ENCODE results near the gene SSU72. TPM values are rescaled to one million over a fixed set of nuclear protein-coding genes. Genes with fewer than 3 reads are reported as not detected.
"Not testable (repeated sequence)": the region's sequence is repeated elsewhere in the genome, so short reads cannot be mapped to it uniquely, and the experiment has no call there.

The SSU72 gene
- total RNA-seq, 1 experiment from 2014 or later = 56.2 TPM

DNA sequence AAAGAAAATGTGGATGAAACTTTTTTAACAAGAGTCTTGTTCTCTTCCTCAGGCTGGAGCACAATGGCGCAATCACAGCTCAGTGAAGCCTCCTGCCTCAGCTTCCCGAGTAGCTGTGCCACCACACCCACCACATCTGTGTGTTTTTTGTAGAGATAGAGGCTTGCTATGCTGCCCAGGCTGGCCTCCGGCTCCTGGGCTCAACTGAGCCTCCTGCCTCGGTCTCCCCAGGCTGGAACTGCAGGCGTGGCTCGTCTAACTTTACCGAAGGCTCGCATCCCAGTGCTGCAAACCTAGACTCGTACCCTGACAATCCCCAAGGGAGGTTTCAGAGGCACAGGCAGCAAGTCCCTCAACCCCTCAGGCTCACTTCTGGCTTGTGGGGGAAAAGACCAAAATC lies 14.5 kb downstream of the SSU72 start:
- no peak for DNase-seq (ENCODE audit: low spot score)

DNA sequence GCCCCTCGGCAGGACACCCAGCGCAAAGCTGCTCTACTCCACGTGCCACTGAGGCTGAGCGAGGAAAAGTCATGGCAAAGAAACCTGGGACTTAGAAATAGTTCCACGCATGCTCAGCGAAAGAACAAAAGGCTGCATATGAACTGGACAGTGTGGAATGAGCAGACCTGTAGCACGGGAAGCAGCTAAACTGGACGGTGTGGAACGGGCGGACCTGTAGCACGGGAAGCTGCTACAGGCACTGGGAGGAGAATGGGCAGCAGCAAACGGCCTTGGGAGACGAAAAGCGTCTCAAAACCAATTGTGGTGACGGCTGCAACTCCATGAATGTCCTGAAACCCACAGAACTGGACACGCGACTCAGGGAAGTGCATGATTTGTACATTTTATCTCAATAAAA lies 15.6 kb downstream of the SSU72 start:
- DNase-seq (ENCODE audit: low spot score) = no peak

DNA sequence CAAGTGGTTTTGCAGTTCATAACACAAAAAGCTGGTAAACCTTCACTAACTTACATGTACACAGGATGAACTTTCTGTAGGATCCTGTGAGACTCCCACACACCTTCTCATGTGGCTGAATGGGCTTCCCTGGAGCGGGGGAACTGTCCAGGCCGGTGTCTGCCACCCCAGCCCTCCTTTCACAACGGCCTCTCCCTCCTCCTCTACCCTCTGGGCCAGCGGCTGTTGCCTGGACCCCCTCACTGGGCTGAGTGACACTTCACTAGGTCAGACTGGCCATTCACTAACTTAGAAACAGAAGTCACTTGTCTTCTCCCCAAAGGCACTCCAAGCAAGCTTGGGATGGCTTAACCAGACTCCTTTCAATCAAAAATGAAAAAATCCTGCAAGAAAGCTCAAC lies 16.1 kb downstream of the SSU72 start:
- no peak for DNase-seq (ENCODE audit: low spot score)

DNA sequence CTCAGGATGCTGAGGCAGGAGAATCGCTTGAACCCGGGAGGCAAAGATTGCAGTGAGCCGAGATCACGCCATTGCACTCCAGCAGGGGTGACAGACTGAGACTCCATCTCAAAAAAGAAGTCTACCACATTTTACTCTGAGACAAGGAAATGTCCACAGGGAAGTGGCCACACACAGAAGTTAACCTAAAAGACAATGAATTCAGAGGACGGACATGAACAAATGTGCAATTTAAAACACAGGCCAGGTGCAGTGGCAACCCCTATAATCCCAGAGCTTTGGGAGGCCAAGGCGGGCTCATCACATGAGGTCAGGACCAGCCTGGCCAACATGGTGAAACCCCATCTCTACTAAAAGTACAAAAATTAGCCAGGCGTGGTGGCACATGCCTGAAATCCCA lies 17.0 kb downstream of the SSU72 start:
- not testable (repeated sequence) for DNase-seq (ENCODE audit: low spot score)

DNA sequence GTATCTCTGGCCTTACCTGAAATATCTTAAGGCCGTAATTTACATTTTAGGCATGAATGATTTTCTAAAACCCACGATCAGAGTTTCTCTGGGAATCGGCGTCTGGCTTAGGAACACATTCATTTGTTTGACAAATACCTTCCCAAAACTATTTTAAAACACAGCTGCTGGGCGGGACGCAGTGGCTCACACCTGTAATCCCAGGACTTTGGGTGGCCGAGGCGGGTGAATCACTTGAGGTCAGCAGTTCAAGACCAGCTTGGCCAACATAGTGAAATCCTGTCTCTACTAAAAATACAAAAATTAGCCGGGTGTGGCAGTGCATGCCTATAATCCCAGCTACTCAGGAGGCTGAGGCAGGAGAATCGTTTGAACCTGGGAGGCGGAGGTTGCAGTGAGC lies 17.7 kb downstream of the SSU72 start:
- DNase-seq (ENCODE audit: low spot score) = not testable (repeated sequence)

DNA sequence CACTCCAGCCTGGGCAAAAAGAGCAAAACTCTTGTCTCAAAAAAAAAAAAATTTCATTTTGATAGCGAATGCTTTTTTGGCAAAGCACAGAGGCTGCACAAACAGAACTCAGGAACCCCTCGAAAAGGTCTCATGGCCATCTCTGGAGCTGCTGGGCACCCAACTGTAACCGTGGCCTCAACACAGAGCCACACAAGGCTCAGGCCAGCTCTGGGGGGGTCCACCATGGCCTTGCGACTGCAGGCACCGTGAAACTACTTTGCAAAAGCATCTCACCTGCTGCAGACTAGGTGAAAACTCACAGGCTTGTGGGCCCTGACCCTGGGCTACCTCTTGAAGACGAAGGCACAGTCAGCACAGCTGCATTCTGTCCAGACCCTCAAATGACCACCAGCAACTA lies 18.2 kb downstream of the SSU72 start:
- no peak for DNase-seq (ENCODE audit: low spot score)

DNA sequence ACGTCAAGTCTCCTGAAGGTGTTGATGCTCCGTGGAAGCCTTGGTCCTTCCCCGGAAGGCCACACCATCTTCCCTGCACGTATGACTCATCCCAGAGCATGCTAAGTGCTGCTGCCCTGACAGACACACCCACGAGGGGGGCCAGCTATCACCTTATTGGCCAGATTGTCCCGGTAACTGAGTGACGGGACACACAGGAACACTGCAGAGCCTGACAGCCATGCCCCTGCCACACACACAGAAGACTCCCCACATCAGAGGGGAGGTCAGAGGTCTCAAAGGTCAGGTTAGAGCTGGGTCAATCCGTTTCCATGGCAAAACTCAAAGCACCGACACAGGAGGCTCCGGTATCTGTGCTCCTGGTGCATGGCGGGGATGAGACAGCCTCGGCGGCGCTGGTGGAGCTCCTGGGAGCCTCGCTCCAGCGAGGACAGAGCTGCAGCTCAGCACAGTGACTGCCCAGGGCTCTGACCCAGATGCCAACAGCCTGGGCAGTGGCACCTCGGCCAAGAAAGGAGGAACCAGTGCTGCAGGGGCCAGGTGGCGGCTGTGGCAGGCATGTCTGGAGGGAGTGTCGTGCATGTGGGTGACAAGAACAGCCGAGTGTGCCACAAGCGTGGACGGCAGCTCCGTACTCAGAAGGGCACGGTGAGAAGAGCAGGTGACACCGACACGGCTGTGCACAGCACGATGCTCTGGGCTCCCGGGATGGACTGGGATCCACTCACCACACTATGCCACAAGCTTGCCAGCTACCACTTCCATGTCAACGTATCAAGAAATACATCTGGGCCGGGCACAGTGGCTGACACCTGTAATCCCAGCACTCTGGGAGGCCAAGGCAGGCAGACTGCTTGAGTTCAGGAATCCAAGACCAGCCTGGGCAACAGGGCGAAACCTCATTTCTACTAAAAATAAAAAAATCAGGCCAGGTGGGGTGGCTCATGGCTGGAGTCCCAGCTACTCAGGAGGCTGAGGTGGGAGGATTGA lies 19.4 kb downstream of the SSU72 start:
- peak; percentile 80 for DNase-seq (ENCODE audit: low spot score)

DNA sequence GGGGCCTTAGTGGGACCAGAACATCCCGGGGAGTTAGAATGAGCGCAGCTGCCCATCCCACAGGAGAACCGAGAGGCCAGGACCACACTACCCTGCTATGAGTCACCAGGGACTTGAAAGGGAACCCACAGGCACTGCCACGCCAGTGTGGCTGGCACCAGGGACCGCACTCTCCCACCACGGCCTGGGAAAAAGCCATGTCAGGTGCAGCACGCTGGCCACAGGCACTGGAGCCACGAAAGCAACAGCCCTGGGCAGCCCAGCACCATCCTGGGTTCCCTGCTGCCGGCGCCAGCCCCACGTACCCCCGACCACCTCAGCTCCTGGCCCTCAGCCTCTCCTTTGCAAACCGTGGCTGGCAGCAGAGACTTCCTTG lies 20.1 kb downstream of the SSU72 start:
- peak; percentile 19 for DNase-seq (ENCODE audit: low spot score)

DNA sequence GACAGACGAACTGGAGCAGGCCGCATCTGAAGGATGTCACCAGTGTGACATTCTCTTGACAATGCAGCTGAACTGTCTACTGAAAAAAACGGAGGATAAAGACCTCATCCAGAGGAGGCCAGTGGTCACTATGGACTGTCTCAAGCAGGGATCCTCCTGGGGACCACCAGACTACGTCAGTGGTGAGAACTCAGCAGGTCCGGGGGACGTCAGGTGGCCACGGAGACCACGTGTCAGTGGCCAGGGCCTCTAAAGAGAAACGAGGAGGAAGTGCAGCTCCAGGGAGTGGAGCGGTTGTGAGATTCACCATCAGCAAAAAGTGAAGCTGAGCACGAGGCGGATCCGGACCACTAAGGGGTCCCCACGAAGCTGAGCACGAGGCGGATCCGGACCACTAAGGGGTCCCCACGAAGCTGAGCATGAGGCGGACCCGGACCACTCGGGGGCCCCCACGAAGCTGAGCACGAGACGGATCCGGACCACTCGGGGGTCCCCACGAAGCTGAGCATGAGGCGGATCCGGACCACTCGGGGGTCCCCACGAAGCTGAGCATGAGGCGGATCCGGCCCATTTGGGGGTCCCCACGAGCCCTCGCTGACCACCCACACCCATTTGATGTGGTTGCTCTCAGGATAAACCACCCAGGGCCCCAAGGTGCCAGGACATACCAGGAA lies 20.7 kb downstream of the SSU72 start:
- DNase-seq (ENCODE audit: low spot score) = no peak

DNA sequence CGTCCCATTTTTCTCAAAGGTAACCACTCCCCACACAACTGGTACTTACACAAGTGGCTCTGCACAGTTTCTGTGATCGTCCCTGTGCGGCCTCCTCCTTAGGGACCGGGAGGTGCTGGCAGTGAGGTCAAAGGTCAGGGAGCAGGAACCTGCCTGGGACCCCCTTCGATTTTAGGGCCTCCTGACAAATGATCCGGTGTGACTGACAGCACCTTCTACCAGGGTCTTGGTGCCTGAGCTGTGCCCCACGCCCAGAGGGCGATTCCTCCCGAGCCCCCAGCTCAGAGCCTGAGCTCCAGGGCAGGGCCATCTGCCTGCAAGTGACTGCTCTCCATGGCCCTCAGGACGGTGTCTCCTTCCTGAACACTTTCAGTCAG lies 22.4 kb downstream of the SSU72 start:
- DNase-seq (ENCODE audit: low spot score) = no peak

DNA sequence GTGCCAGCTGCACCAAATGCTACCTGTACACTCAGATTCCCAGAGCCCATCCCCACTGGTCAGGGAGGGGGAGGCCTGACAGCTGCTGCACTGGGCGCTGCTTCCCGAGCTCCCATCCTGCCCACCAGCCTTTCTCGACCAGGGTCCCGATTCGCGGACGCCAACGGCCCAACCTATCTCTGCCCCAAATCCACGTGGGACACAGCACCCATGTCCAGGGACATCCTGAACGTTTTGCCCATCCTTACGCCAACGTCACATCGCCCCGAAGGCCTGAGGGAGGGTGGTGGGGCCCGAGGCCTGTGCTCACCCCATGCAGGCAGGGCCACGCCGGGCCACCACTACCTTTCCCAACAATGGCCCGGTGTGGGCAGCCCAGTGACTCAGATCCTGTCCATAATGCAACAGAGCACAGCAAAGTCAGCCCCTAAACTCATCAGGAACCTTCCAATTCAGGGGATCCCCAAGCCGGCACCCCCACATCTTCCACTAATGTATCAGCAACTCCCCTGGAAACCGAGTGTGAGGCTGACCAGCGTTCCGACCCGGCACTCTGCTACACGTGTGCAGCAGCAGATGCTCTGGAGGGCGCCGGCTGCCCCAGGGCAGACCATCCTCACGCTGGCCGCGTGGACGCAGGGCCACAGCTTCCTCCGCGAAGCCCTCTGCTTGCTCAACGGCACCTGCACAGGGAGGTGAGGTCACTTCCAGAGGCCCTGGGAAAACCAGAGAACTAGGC lies 23.0 kb downstream of the SSU72 start:
- DNase-seq (ENCODE audit: low spot score) = no peak

DNA sequence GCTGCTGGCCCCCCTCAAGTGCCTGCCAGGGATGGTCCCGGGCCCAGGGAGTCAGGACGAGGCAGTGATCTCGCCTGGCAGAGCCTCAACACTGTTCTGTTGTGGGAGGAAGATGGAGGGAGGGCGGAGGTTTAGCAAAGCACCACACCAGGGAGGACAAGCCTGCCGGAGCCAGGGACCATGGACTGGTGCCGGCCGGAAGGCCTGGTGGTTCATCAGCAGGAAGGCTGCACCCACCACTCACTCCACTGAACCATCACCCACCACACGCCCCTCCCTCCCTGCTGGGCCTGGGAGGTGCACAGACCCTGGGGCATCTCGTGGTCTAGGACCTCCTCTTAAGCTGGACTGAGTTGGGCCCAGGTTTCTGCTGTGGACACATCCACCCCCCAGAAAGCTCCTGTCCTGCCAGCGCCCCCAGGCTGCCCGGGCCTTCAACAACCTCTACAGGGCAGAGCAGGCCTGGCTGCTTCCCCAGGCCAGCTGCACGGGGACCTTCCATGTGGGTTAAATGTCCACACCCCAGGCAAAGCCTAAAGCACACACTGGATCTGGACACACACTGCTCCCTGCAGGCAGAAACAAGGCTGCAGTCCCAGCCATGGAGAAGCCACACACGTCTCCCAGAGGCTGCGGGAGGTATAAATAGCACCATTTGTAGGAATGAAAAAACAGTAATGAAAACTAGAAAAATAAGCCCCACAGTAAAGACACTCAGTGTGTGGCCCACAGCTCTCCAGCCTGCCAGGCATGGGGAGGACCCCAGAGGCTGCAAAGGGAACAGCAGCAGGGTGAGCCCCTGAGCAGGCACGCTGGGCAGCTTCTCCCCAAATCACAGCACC lies 23.9 kb downstream of the SSU72 start:
- no peak for DNase-seq (ENCODE audit: low spot score)

DNA sequence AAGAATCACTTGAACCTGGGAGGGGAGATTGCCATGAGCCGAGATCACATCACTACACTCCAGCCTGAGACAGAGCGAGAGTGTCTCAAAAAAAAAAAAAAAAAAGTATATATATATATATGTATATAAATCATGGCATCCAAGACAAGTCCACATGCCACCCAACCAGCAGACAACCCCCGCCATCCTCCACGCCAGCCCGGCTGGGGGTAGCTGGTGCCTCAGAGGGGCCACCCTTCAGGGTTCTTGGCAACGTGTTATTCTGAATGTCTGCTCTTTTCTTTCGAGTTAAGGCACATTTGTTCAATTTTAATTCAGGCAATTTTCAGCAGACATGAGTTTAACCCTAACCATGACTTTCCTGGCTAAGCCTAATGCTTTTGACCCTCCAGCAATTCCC lies 24.6 kb downstream of the SSU72 start:
- DNase-seq (ENCODE audit: low spot score) = no peak

DNA sequence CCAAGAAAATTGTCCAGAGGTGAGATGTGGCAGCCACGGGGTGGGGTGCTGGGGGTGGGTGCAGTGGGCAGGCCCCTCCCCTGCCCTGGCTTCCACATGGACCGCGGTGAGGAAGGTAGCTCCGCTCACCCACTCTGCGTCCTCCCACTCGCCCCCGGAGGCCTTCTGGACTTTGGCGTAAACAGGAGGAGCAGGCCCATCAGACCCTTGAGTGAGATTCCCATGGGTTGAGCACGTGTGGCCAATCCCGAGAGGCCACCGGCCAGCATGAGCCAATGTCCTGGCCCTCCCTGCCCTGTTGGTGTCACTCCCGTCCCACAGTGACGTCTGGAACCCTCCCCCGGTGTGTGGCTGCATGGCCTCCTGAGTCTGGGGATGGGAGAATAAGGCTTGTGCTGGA lies 26.1 kb downstream of the SSU72 start:
- no peak for DNase-seq (ENCODE audit: low spot score)

DNA sequence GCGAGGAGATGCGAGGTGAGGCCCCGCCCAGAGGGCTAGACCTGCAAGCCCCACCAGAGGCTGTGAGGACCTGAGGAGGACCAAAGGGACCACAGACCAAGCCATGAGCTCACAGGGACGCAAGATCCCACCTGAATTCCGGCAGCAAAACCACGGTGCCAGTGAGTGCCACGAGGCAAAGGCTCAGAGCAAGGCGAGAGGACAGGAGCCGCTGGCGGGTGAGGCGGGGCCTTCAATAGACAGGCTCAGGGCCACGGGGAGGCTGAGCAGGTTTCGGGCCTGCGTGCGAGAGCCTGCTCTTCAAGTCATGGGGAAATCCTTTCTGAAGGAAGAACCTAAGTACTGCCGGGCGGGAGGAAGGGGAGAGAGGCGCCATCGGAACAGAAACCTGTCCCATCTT lies 27.2 kb downstream of the SSU72 start:
- DNase-seq (ENCODE audit: low spot score) = no peak

DNA sequence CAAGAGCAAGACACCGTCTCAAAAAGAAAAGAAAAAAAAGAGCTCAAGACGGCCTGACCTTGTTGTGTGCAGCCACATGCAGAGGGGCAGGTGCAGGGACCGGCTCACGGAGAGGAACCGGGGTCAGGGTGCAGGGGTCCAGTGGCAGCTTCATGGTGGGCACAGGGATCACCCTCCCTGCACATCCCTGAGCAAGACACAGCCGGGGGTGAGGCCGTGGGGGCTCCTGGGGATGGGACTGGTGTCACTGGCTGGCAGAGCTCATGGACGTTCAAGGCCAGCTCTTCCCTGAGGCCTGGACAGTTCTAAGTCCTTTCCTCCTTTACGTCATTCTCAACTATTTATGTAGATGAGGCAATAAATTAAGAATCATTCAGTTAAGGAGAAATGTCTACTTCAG lies 27.7 kb downstream of the SSU72 start:
- no peak for DNase-seq (ENCODE audit: low spot score)

DNA sequence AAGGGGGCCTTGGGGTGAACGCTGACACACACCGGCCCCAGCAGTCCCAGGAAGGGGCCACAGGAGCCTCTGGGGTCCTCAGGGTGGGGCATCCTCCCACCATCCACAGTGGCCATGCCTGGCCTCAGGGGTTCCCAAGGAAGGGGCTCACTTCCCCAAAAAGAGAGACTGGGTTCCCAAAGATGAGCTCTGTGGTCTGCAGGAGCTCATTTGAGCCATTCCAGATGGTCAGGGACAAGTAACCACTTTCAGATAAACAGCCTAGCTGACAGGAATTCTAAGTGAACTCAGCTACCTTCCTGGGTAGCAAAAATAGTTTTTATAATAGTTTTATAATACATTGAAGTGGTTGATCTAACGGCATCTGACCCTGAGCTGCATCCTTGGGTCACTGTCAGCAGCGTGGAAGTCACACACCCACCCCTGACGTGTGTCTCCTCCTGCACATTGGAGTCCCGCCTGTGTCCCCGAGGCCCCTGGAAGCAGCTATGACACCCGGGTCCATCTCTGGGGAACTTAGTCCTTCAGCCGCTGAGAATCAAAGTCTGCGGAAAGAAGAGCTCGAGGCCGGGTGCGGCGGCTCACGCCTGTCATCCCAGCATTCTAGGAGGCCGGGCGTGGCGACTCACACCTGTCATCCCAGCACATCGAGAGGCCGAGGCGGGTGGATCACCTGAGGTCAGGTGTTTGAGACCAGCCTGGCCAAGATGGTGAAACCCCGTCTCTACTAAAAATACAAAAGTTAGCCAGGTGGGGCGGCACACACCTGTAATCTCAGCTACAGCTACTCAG lies 28.5 kb downstream of the SSU72 start:
- DNase-seq (ENCODE audit: low spot score) = no peak

DNA sequence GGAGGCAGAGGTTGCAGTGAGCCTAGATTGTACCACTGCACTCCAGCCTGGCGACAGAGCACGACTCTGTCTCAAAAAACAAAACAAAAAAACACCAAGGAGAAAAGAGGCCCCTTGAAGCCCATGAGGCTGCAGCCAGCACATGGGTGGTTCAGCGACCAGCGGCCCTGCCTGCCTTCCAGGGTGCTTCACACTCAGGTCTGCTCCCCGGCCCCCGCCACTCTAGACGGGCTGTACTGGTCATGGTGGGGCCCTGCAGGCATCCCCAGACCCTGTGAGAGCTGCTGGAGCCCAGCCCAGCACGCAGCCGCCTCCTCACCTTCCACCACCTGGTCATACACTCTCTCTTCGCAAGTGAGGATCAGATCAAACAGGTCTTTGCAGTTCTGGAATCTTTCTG lies 30.1 kb downstream of the SSU72 start:
- no peak for DNase-seq (ENCODE audit: low spot score)

DNA sequence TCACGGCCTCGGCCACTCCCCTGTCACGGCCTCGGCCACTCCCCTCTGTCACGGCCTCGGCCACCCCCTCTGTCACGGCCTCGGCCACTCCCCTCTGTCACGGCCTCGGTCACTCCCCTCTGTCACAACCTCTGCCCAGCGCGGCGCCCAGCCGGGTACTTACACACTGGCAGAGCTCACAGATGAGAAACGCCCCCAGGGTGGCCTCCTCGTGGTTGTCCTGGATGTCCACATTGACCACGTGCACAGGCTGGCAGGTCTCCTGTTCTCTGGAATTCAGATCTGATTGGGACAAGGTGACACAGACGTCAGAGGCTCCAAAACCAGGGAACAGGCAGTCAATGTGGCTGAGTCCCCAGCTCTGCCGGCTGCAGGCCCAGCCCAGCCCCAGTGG lies 31.0 kb downstream of the SSU72 start:
- DNase-seq (ENCODE audit: low spot score) = no peak

DNA sequence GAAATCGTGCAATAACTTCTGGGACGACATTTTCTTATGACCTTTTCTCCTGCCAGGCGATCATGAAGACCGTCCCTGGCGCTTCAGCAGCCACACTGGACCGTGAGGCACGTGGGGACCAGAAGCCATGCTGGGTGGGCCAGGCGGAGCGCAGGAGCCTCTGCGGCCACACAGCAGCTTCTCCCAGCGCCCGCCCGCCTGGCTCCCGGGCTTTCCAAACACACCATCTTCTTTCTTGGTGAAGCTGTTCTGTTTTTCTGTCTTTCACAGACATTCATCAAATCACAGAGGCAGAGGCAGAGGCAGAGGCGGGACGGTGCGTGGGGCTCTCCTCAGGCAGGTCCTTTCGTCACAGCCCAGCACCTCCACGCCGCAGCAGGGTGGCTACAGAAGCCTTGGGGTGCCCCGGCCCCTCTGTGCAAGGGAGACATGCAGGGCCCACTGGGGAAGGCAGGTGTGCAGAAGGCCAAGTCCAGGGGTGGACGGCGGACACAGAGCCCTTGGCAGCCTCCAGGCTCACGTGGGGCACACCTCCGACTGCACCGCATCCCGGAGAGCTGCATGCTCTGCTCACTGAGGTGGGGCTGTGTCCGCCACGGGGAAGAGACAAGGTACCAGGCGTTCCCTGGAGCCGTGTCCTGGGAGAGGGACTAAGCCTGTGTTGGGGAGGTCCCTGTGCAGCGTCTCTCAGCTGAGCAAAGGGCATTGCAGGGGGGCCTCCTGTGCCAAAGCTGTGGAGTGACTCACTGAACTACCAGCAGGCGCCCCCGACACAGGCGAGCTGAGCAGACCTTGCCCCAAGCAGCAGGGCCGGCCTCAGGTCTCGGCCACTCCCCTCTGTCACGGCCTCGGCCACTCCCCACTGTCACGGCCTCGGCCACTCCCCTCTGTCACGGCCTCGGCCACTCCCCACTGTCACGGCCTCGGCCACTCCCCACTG lies 31.6 kb downstream of the SSU72 start:
- no peak for DNase-seq (ENCODE audit: low spot score)
